PC-9 (cell line): Measurements from ENCODE around the gene CYBC1.

Source experiments
- CTCF ChIP-seq: fragments of 200-600 bp; sonication (generic); conservative IDR thresholded peaks from 2 replicates; pipeline ENCODE4 v1.6.1; 2017; ENCODE audit warnings: mixed run types, antibody characterized with exemption, mild to moderate bottlenecking, moderate library complexity
- EZH2 ChIP-seq: fragments of 200-600 bp; sonication (generic); IDR thresholded peaks from 2 replicates; pipeline ENCODE4 v1.8.0; 2017; ENCODE audit warnings: antibody characterized with exemption, low read depth

GRCh38 chr17:82497483-82498405, 47.2 kb upstream of the CYBC1 start:
- no peak for TF ChIP-seq CTCF
- no peak for TF ChIP-seq EZH2
